T-helper 1 cell treated with Interleukin-12 subunit alpha and Interleukin-12 subunit beta and Interleukin-4 antibody, amounts not matched to agents 30 ng/mL and 1 ng/mL, for 36 hours (primary cell): ENCODE measurements around the gene ZBBX. TPM values are rescaled to one million over a fixed set of nuclear protein-coding genes. Genes with fewer than 3 reads are reported as not detected.
"Not testable (repeated sequence)": the region's sequence is repeated elsewhere in the genome, so short reads cannot be mapped to it uniquely, and the experiment has no call there.

Source experiments
- intact Hi-C: fragments of 100-400 bp; cut with micrococcal nuclease; formaldehyde crosslinking; loops from one replicate; pipeline ENCODE4 v1.15.1; 2024
- total RNA-seq: library from RNA; stranded (reverse); gene quantifications from 2 replicates; pipeline ENCODE4 v1.2.3, GENCODE V29; 2022

Gene ZBBX, protein sequence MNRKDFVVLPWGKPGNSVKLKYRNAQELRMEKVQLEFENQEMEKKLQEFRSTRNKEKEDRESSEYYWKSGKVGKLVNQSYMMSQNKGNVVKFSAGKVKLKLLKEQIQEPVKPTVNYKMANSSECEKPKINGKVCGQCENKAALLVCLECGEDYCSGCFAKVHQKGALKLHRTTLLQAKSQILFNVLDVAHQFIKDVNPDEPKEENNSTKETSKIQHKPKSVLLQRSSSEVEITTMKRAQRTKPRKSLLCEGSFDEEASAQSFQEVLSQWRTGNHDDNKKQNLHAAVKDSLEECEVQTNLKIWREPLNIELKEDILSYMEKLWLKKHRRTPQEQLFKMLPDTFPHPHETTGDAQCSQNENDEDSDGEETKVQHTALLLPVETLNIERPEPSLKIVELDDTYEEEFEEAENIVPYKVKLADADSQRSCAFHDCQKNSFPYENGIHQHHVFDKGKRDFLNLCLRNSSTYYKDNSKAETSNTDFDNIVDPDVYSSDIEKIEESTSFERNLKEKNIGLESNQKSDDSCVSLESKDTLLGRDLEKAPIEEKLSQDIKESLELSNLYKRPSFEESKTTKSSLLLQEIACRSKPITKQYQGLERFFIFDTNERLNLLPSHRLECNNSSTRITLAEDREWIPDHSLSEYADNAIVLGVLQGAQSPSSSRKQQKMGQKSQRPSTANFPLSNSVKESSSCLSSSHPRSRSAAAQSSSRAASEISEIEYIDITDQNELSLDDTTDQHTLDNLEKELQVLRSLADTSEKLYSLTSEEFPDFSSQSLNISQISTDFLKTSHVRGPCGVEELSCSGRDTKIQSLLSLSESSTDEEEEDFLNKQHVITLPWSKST
- total RNA-seq = not detected in 2 replicates

DNA sequence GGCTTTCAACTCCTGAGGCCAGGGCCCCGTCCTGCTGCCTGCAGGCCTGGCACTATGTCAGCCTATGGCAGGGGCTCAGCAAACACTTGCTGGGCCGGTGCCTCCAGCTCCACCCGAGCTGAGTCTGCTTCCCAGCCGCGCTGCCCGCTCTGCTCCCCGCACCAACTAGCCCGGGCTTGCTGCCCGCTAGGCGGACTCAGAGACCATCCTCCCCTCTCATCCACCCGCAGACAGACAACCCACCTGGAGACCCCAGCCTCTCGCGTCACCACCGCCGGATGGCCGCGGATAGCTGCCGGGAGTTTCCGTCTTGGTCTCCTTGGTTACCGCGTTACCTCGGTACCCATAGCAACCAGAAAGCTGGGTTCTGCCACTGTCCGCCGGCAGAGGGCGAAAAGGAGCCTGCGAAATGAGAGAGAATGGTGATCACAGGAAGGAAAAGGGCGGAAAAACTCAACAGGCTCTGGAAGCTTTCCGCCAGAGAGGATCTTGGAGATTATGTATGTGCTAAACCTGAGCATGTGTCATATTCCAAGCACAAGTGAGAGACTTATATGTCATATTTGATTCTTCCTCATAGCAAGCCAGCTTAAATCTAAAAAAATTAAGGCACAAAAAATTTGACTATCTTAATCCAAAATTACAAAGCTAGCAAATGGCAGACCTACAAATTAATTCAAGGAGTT is at the start of gene ZBBX:
Gene ZBBX, minus strand, starts transcription at position 294 of the 686 bp plus-strand sequence. CDS start 7,396 bp downstream, outside the sequence.
- intact Hi-C loops = loop anchor here (1.0 kb wide), 4 partner anchors 304 to 502 kb away; partner anchors contain the start of gene SERPINI1

DNA sequence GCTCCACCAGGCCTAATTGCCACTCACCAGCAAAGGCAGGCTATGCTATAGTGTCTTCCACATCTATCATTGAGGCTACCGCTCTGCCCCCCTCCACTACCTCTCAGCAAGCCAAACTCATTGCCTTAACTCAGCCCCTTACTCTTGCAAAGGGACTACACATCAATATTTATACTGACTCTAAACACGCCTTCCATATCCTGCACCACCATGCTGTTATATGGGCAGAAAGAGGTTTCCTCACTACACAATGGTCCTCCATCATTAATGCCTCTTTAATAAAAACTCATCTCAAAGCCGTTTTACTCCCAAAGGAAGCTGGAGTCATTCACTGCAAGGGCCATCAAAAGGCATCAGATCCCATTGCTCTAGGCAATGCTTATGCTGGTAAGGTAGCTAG is 46.9 kb upstream of the ZBBX start:
- intact Hi-C loops = not testable (repeated sequence)

DNA sequence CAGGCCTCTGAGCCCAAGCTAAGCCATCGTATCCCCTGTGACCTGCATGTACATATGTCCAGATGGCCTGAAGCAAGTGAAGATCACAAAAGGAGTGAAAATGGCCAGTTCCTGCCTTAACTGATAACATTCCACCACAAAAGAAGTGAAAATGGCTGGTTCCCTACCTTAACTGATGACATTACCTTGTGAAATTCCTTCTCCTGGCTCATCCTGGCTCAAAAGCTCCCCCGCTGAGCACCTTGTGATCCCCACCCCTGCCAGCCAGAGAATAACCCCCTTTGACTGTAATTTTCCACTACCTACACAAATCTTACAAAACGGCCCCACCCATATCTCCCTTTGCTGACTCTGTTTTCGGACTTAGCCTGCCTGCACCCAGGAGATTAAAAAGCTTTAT is 42.3 kb upstream of the ZBBX start:
- intact Hi-C loops = not testable (repeated sequence)

DNA sequence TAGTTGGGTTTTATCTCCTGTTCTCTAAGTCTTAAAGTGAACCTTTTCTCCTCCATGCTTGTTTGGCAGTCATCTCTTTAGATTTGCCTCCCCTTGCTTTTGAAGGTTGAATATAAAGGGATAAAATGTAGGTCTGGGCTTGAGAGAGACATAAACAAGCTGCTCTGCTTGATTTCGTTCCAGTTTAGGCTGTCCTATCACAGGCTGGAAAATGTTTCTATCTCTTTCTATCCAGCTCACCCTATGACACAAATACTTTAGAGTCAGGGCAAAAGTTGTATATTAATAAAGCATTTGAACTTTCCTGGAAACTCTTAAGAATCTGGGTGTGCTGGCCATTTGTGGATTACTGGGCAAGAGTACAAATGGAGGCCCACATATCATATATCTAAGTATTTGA is 29.5 kb upstream of the ZBBX start:
- intact Hi-C loops = no loop called here

DNA sequence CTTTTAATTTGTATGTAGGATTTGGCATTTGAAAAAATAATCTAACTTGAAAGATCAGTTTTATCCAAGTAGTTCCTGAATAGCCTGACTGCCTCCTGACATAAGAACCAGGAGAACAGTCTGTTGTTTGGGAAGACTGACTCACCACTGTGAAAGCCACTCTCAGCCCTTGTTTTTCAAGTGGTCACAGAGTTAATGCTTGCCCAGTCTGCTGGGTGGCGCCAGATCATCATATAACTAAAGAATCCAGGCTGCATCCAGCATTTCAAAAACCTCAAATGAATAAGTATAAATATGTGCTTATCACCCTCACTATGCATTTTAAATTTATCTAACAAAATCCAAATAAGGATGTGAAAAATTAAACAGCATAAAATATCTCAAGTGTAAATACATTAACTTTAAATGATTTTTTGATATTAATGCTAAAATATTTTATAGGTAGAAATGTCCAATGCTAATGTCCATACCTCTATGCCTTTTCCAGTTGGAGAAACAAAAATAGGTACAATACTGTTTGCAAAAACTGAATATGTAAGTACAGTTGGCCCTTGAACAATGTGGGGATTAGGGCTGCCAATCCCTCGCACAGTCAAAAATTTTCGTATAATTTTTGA is 26.9 kb upstream of the ZBBX start:
- intact Hi-C loops = no loop called here

DNA sequence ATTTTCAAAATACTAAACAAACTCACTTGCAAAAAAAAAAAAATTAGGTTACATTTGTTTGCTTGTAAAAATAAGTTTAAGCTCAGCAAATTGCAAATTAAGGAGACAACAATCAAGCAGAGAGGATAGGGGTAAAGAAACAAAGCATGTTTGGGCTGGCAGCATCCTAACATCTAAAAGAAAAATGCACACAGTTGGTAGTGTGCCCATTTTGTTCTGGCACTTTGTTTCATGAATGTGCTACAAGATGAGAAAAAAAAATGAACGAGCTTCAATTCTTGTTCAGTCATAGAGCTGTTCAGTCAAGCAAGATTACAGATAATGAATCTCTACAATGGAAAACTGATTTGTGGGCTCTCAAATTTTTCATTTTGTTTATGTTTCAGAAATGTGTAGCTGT is 17.7 kb upstream of the ZBBX start:
- intact Hi-C loops = no loop called here

DNA sequence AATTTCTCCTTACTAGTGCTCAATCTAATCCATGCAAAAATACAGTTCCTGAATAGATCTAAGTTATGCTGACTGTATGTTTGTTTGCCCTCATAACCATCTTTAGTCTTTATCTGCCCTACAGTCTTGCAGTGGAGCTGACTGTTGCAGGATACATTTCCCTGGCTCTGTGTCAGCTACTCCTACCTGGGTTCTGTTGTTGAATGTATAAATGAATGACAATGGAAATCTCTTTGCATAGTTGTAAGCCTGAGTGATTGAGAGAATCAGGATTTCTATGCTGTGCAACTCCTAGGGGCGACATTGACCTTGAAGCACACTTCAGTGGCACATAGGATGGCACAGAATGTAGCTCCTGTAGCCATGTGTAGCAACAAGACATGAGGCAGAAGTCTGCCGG is 16.0 kb upstream of the ZBBX start:
- intact Hi-C loops = no loop called here

DNA sequence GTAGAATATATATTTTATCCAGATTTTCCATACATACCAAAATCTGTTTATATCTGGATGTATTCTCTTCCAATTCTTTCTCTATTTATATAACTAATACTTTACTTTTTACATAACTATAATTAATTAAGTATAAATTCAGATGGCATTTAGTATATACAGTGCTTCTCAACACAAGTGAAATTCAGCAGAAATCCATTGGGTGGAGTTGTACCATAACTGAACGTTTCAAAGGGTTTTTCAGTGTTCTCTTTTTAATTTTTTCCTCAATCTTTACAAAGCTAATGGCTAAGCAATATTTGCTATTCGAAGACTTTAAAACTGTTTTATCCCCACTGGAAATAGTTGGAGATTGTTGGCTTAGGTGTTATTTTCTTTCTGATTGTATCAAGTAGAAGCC is 13.9 kb upstream of the ZBBX start:
- intact Hi-C loops = no loop called here

DNA sequence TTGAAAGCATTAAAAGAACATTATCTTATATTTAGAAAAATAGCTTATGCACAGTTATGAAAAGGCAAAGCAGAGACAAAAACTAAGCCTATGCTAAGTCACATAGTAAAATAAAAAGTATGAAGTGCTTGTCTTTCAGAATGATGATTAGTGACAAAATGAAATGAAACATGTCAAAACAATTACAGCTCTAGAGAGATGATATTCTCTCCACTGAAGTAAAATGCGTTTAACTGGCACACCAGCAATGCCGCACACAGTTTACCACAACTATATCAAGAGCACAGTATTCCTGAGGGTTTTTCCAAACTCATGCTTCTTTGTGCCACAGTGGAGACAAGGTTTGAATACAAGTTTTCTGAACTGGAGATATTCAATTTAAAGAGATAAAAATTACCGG is 2.1 kb upstream of the ZBBX start:
- intact Hi-C loops = no loop called here

DNA sequence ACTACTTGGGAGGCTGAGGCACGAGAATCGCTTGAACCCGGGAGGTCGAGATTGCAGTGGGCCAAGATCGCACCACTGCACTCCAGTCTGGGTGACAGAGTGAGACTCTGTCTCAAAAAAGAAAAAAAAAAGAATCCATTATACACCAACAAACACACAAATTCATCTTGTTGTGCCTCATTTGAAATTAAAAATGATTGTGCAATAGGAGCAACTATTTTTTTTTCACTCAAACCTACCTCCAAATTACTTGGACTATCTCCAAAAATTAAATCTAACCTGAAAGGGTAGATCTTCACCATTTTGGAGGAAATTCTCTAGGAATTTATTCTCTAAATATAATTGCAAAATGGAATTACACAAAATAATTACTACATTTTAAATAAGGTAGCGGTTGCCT is 4.6 kb downstream of the ZBBX start:
- intact Hi-C loops = no loop called here

DNA sequence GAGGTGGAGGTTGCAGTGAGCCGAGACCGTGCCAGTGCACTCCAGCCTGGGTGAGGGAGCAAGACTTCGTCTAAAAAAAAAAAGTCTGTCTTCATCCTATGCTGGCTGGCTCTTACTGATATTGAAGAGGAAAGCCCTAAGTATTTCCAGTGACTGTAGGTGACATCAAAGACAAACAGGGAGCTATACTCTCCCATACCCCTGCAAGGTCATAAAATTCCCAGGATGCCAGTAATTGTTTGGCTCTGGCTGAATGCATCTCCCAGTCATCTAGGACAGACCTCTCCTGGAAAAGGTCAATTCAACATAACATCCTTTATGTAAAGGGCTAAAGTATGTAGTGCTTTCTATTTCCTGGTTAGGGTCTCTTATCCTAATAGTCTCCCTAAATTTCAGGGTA is 8.0 kb downstream of the ZBBX start:
- intact Hi-C loops = no loop called here

DNA sequence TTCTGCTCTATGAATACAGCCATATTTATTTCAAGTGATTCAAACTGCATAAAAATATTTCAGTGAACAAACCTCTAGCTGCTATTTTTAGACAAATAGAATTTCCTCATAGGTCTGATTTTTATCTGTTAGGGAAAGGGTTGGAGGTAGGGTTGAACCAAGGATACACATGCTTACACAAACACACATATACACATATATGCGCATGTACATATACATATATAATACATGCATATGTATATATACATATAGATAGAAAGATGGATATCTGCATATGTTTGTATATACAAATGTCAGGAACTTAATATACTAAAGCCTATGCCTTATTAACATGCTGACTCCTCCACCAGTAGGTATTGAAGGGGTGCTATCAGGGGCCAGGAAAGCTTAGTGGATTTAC is 18.1 kb downstream of the ZBBX start:
- intact Hi-C loops = no loop called here

DNA sequence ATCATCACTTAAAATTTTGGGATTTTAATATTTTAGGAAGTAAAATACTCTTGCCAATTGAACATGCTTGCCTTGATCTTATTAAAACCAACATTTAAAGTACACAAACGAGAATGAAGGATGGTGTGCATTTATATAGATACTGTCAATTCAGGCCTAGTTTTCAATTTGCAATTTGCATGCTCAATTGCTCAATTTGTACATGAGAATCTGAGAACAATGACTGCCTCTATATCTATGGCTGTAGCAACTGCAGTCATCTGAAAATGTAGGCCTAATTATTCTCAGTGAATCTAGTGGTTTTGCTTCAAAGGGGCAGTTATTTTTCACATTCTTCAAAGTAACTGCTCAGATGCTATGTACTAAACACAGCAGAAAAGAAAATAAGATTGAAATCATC is 18.8 kb downstream of the ZBBX start:
- intact Hi-C loops = no loop called here

DNA sequence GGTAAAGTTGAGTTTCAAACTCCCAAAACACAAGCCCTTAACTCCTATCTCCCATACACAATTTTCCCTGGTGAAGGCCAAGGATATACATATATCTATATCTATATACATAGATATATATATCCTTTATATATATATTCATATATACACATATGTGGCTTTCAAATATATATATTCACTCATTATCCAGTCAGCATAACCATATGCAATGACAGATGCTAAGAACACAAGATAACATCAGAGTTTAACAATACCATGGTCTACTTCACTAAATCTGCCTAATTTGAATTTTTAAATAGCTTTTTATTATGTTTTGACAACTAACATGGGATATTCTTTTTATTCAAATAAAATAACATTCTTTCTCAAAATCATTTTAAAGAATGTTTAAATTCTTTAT is 24.7 kb downstream of the ZBBX start:
- intact Hi-C loops = no loop called here

DNA sequence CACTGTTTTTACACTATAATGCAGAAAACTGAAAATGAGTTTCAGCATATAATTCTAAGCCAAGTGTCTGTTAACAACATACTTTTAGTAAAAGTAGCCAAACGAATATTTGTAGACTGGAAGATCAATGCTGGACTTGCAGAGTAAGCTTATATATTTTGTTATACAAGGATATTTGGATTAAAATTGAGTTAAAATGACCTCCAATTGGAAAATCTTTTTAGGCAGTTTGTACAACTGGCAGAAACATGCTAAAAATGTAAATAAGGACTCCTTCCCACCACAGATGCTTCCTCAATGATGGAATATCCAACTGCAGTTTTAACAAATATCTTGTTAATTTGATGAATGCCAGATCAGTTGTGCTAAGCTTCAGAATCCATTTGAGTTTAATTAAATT is 25.3 kb downstream of the ZBBX start:
- intact Hi-C loops = no loop called here

DNA sequence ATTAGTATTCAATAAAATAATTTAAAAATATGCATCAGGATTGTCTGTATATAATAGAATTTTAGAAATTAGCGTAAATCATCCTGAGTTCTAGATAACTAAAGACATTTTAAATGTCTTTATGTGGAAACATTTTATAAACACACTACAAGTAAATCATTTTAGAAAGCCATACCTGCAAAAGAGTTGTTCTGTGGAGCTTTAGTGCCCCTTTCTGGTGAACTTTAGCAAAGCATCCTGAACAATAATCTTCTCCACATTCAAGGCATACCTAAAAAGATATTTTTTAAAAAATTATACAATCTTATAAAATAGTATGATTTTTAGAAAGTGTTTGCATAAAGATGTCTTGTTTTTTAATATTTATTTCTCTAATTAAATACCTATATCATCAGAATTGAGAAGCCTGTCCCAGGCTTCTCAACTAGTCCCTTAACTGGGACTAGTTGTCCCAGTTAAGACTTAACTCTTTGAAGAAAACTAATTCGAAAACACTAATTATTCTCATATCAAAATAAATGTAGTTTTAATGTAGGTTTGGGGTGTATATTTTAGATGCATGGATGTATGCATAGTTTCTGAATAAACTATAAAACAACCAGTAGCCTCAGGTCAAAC is 29.7 kb downstream of the ZBBX start:
- intact Hi-C loops = no loop called here

DNA sequence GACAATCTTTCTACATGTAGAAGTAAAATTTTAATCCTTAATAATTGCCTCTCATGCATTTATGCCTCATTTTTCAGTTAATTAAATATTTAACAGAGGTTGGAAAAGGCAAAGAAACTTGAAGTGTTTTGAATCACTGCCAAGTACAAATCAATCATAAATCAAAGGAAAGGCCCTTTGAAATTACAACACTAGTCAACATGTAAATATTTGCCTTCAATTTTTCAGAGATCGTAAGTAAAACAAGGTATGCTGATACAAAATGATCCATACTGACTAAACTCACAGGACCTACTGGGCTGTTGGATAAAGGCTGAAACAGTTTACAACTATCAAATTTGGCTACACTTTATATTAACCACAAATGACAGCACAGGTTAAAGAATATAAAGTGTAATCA is 33.9 kb downstream of the ZBBX start:
- intact Hi-C loops = no loop called here

DNA sequence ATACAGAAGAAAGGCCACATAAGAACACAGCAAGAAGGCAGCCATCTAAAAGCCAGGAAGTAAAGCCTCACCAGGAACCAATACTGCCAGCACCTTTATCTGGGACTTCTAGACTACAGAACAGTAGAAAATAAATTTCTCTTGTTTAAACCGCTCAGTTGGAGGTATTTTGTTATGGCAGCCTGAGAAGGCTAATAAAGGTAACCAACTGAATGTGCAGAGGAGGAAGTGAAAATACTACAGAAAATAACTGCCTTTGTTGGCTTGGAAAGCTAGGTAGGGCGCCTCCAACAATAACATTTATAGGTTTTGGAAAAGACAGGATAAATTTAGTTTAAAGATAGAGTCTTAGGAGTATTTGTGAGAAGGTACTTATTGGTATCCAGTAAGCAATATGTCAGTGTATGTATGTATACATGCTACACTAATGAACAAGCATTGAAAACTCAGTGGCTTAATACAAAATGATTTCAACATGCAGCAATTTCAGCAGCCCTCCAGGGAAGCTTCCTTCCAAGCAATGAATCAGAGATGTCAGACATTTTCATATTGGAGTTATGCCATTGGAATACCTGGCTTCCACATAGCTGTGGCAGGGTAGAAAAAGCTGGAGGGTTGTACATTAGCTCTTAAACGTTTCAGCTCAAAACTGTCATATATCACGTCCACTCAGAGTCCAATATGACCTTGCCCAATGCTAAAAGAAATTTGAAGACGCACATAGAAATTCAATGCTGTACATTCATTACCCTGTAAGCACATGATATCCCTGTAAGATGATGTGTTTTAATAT is 48.9 kb downstream of the ZBBX start:
- intact Hi-C loops = no loop called here

DNA sequence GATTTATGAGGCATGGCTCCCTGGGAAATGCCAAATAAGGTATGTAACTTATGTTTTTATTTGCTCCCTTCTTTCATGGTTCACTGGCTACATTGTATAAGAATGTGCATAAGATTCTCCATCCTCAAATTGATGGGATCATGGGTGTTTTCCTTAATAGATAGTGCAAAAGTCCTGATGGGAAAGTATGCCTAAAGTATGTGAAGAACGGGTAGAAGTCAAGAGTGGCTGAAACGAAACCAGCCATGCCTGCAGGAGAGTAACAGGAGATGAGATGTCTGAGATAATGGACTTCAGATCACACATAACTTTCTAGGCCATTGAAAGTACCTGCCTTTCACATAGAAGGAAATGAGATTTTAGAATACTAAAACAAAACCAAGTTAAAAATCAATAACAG is 56.5 kb downstream of the ZBBX start:
- intact Hi-C loops = no loop called here

DNA sequence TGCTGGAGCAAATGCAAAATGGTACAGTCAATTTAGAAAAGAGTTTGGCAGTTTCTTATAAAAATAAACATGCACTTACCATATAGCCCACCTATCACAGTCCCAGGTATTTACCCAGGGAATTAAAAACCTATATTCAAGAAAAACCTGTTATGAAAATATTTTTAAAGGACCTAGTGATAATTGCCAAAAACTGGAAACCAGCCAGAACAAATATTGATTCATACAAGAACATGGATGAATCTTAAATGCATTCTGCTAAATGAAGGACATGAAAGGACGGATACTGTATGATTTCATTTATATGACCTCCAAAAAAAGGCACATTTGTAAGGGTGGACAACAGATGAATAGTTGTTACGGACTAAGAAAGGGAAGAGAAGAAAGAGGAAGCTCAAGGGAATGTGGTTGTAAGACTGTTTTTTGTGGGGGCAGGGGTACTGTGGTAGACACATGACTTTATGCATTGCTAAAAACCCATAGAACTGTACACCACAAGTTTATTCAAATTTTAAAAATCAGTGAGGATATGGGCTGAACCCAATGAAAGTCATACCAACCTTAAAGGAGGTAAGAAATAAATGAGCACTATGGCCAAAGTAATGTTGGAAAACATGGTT is 61.0 kb downstream of the ZBBX start:
- intact Hi-C loops = no loop called here
